SK-N-SH treated with all-trans-retinoic acid at 6 μM for 48 hours (cell line): Measurements from ENCODE around the gene CADM1.

Source experiments
- ZFP30 ChIP-seq: fragments of 450-650 bp; formaldehyde crosslinking; IDR thresholded peaks from 2 replicates; pipeline ENCODE4 v1.5.0; 2022; ENCODE audit warnings: mild to moderate bottlenecking, moderate library complexity
- TF ChIP-seq, protein P1 (sequence below): fragments of 250-450 bp; sonication (Bioruptor Pico); IDR thresholded peaks from 2 replicates; pipeline ENCODE4 v1.5.1; 2020; ENCODE audit warnings: low read depth, mild to moderate bottlenecking, moderate library complexity

DNA sequence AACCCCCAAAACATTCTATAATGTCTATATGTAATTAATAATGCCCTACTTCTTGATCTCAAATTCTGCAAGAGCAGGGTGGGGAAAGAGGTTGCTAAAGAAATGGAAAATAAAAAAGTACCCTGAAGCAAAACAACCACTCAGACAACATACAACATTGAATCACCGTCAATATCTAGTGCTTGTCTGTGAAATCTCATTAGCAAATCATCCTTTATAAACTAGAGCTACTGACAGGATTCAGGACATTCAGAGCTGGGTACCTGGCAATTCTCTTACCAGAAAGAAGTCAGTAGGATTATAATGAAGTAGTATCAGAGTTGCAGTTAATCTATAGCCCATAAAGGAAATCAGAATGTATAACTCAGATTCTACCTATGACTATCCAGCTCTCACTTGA is 143.2 kb downstream of the CADM1 start:
- no peak for TF ChIP-seq ZFP30 (CRISPR knock-in tag)
- TF ChIP-seq, protein P1, sequence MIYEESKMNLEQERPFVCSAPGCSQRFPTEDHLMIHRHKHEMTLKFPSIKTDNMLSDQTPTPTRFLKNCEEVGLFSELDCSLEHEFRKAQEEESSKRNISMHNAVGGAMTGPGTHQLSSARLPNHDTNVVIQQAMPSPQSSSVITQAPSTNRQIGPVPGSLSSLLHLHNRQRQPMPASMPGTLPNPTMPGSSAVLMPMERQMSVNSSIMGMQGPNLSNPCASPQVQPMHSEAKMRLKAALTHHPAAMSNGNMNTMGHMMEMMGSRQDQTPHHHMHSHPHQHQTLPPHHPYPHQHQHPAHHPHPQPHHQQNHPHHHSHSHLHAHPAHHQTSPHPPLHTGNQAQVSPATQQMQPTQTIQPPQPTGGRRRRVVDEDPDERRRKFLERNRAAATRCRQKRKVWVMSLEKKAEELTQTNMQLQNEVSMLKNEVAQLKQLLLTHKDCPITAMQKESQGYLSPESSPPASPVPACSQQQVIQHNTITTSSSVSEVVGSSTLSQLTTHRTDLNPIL, result no peak
